Measurements from ENCODE around the gene KIF16B.
"Not testable (repeated sequence)": the region's sequence is repeated elsewhere in the genome, so short reads cannot be mapped to it uniquely, and the experiment has no call there.

The KIF16B gene

GRCh38 chr20:16571333-16571732, 1.9 kb downstream of the KIF16B start:
- DNase-seq (ENCODE audit: low spot score), result no peak
- in situ Hi-C loops (cut with MboI; ENCODE audit: low pct_unique_long_range_greater_than_20kb, low sequenced_read_pairs, unreplicated experiment), result no loop called here
- no peak for TF ChIP-seq CTCF (IDR thresholded peaks at IDR 0.05; ENCODE audit: extremely low read depth, insufficient read depth, missing control alignments)

- TF ChIP-seq CTCF (IDR thresholded peaks at IDR 0.05; ENCODE audit: extremely low read depth, insufficient read depth, missing control alignments), result no peak
- in situ Hi-C loops (cut with MboI; ENCODE audit: low pct_unique_long_range_greater_than_20kb, low sequenced_read_pairs, unreplicated experiment), result no loop called here
- DNase-seq (ENCODE audit: low spot score), result no peak
These were observed 3.7 kb downstream of the KIF16B start for GRCh38 chr20:16569246-16570153.

- DNase-seq (ENCODE audit: low spot score), result no peak
- no peak for TF ChIP-seq CTCF (IDR thresholded peaks at IDR 0.05; ENCODE audit: extremely low read depth, insufficient read depth, missing control alignments)
- in situ Hi-C loops (cut with MboI; ENCODE audit: low pct_unique_long_range_greater_than_20kb, low sequenced_read_pairs, unreplicated experiment), result no loop called here
These were observed 7.2 kb downstream of the KIF16B start for GRCh38 chr20:16566080-16566479.

GRCh38 chr20:16564079-16564478, 9.2 kb downstream of the KIF16B start:
- in situ Hi-C loops (cut with MboI; ENCODE audit: low pct_unique_long_range_greater_than_20kb, low sequenced_read_pairs, unreplicated experiment), result not testable (repeated sequence)

GRCh38 chr20:16563066-16563806, 10.0 kb downstream of the KIF16B start:
- TF ChIP-seq CTCF (IDR thresholded peaks at IDR 0.05; ENCODE audit: extremely low read depth, insufficient read depth, missing control alignments), result no peak
- in situ Hi-C loops (cut with MboI; ENCODE audit: low pct_unique_long_range_greater_than_20kb, low sequenced_read_pairs, unreplicated experiment), result no loop called here
- no peak for DNase-seq (ENCODE audit: low spot score)

More at GRCh38 chr20:16564079-16564478, 9.2 kb downstream of the KIF16B start:
- not testable (repeated sequence) for DNase-seq (ENCODE audit: low spot score)

GRCh38 chr20:16562259-16562658, 11.0 kb downstream of the KIF16B start:
- DNase-seq (ENCODE audit: low spot score), result no peak
- TF ChIP-seq CTCF (IDR thresholded peaks at IDR 0.05; ENCODE audit: extremely low read depth, insufficient read depth, missing control alignments), result no peak
- in situ Hi-C loops (cut with MboI; ENCODE audit: low pct_unique_long_range_greater_than_20kb, low sequenced_read_pairs, unreplicated experiment), result no loop called here

GRCh38 chr20:16560661-16561060, 12.6 kb downstream of the KIF16B start:
- in situ Hi-C loops (cut with MboI; ENCODE audit: low pct_unique_long_range_greater_than_20kb, low sequenced_read_pairs, unreplicated experiment), result no loop called here
- TF ChIP-seq CTCF (IDR thresholded peaks at IDR 0.05; ENCODE audit: extremely low read depth, insufficient read depth, missing control alignments), result no peak
- DNase-seq (ENCODE audit: low spot score), result no peak

All from GM13977 (cell line).